Dendritic cell treated with granulocyte-macrophage colony-stimulating factor and Interleukin-4, amounts not matched to agents 40 ng/mL and 50 ng/mL, for 4 days (primary cell): ENCODE data around the gene EEF1AKMT1.
A peak's percentile ranks its signal among the peaks of the same experiment; 100 is the strongest.

Source experiments
- H3K27ac Mint-ChIP-seq: one replicate; pipeline ENCODE4 v1.8.0; 2022; ENCODE audit warnings: mild to moderate bottlenecking, mixed read lengths
- H3K27me3 Mint-ChIP-seq: one replicate; pipeline ENCODE4 v1.8.0; 2022; ENCODE audit warnings: mild to moderate bottlenecking, mixed read lengths
- H3K36me3 Mint-ChIP-seq: one replicate; pipeline ENCODE4 v1.8.0; 2022; ENCODE audit warnings: low read depth, mixed read lengths
- H3K4me1 Mint-ChIP-seq: one replicate; pipeline ENCODE4 v1.8.0; 2022; ENCODE audit warnings: low read depth, mixed read lengths
- H3K4me3 Mint-ChIP-seq: one replicate; pipeline ENCODE4 v1.8.0; 2022; ENCODE audit warnings: mild to moderate bottlenecking, moderate library complexity, mixed read lengths
- H3K9me3 Mint-ChIP-seq: one replicate; pipeline ENCODE4 v1.8.0; 2022; ENCODE audit warnings: mixed read lengths
- intact Hi-C: fragments of 100-400 bp; cut with micrococcal nuclease; formaldehyde crosslinking; loops from one replicate; pipeline ENCODE4 v1.15.0; 2022

EEF1AKMT1 gene

GRCh38 chr13:20706661-20707060 lies 67.1 kb downstream of the EEF1AKMT1 start:
- Mint-ChIP-seq H3K9me3 (no peaks in the 10 kb centered on the region), H3K27me3 (peaks cover 37% of the 10 kb centered on the region), H3K4me3 (no peak overlapping the region), H3K4me1 (peaks cover 19% of the 10 kb centered on the region), H3K27ac (no peak overlapping the region), H3K36me3 (no peaks in the 10 kb centered on the region)
- intact Hi-C loops: loop anchor here (10.0 kb wide), 1 partner anchor 512 kb away; the partner anchor contains the start of gene GJB2

GRCh38 chr13:20704459-20705069 lies 69.2 kb downstream of the EEF1AKMT1 start:
- intact Hi-C loops: loop anchor here (10.0 kb wide), 1 partner anchor 510 kb away; the partner anchor contains the start of gene GJB2
- Mint-ChIP-seq H3K27me3 (peaks cover 50% of the 10 kb centered on the region), H3K36me3 (no peaks in the 10 kb centered on the region), H3K9me3 (no peaks in the 10 kb centered on the region), H3K27ac (no peak overlapping the region), H3K4me3 (peak overlapping the region; percentile 69), H3K4me1 (peaks cover 23% of the 10 kb centered on the region)

GRCh38 chr13:20703780-20704458 lies 69.8 kb downstream of the EEF1AKMT1 start:
- intact Hi-C loops: loop anchor here (10.0 kb wide), 1 partner anchor 509 kb away; the partner anchor contains the start of gene GJB2
- peak overlapping the region; percentile 27 for H3K4me3 Mint-ChIP-seq
- no peaks in the 10 kb centered on the region for H3K36me3 Mint-ChIP-seq
- peaks cover 52% of the 10 kb centered on the region for H3K27me3 Mint-ChIP-seq
- H3K9me3 Mint-ChIP-seq: no peaks in the 10 kb centered on the region
- peaks cover 23% of the 10 kb centered on the region for H3K4me1 Mint-ChIP-seq
- H3K27ac Mint-ChIP-seq: no peak overlapping the region

- no peaks in the 10 kb centered on the region for H3K36me3 Mint-ChIP-seq
- peak within 1 kb of the TSS; percentile 91 for H3K4me3 Mint-ChIP-seq
- H3K9me3 Mint-ChIP-seq: no peaks in the 10 kb centered on the region
- H3K4me1 Mint-ChIP-seq: peaks cover 23% of the 10 kb centered on the region
- peaks cover 52% of the 10 kb centered on the region for H3K27me3 Mint-ChIP-seq
- intact Hi-C loops: loop anchor here (10.0 kb wide), 1 partner anchor 508 kb away; the partner anchor contains the start of gene GJB2
- H3K27ac Mint-ChIP-seq: peak within 1 kb of the TSS; percentile 63
Observed at GRCh38 chr13:20702915-20703779, 70.6 kb downstream of the EEF1AKMT1 start, which contains the start of gene IL17D. Gene IL17D (plus strand): TSS chr13:20703699. CDS start chr13:20704002, 303 bp downstream.

- Mint-ChIP-seq H3K27me3 (peaks cover 52% of the 10 kb centered on the region), H3K36me3 (no peaks in the 10 kb centered on the region), H3K9me3 (no peaks in the 10 kb centered on the region), H3K27ac (no peak overlapping the region), H3K4me3 (peak overlapping the region; percentile 91), H3K4me1 (peaks cover 23% of the 10 kb centered on the region)
- intact Hi-C loops: loop anchor here (10.0 kb wide), 1 partner anchor 508 kb away; the partner anchor contains the start of gene GJB2
Observed at GRCh38 chr13:20702530-20702914, 71.2 kb downstream of the EEF1AKMT1 start.

- Mint-ChIP-seq H3K9me3 (no peaks in the 10 kb centered on the region), H3K27ac (no peak overlapping the region), H3K4me3 (no peak overlapping the region), H3K36me3 (no peaks in the 10 kb centered on the region), H3K27me3 (peaks cover 47% of the 10 kb centered on the region), H3K4me1 (peaks cover 23% of the 10 kb centered on the region)
- intact Hi-C loops: loop anchor here (10.0 kb wide), 1 partner anchor 507 kb away; the partner anchor contains the start of gene GJB2
Observed at GRCh38 chr13:20701461-20701860, 72.3 kb downstream of the EEF1AKMT1 start.

GRCh38 chr13:20700288-20700687 lies 73.5 kb downstream of the EEF1AKMT1 start:
- H3K36me3 Mint-ChIP-seq: no peaks in the 10 kb centered on the region
- peaks cover 30% of the 10 kb centered on the region for H3K4me1 Mint-ChIP-seq
- peaks cover 41% of the 10 kb centered on the region for H3K27me3 Mint-ChIP-seq
- H3K4me3 Mint-ChIP-seq: no peak overlapping the region
- intact Hi-C loops: loop anchor here (10.0 kb wide), 1 partner anchor 505 kb away; the partner anchor contains the start of gene GJB2
- H3K27ac Mint-ChIP-seq: no peak overlapping the region
- H3K9me3 Mint-ChIP-seq: no peaks in the 10 kb centered on the region

GRCh38 chr13:20699715-20700114 lies 74.0 kb downstream of the EEF1AKMT1 start:
- Mint-ChIP-seq H3K9me3 (no peaks in the 10 kb centered on the region), H3K36me3 (no peaks in the 10 kb centered on the region), H3K4me1 (peaks cover 26% of the 10 kb centered on the region), H3K4me3 (no peak overlapping the region), H3K27ac (no peak overlapping the region), H3K27me3 (peaks cover 37% of the 10 kb centered on the region)
- intact Hi-C loops: loop anchor here (10.0 kb wide), 1 partner anchor 505 kb away; the partner anchor contains the start of gene GJB2

GRCh38 chr13:20696073-20696472 lies 77.7 kb downstream of the EEF1AKMT1 start:
- Mint-ChIP-seq H3K4me1 (peaks cover 7% of the 10 kb centered on the region), H3K27ac (no peak overlapping the region)

GRCh38 chr13:20691616-20692015 lies 82.1 kb downstream of the EEF1AKMT1 start:
- intact Hi-C loops: no loop called here
- no peaks in the 10 kb centered on the region for H3K9me3 Mint-ChIP-seq
- no peak overlapping the region for H3K27ac Mint-ChIP-seq

More at GRCh38 chr13:20696073-20696472, 77.7 kb downstream of the EEF1AKMT1 start:
- Mint-ChIP-seq H3K36me3 (no peaks in the 10 kb centered on the region), H3K4me3 (no peak overlapping the region), H3K9me3 (no peaks in the 10 kb centered on the region), H3K27me3 (peaks cover 21% of the 10 kb centered on the region)
- intact Hi-C loops: no loop called here

GRCh38 chr13:20689291-20689690 lies 84.5 kb downstream of the EEF1AKMT1 start:
- no peak overlapping the region for H3K27ac Mint-ChIP-seq
- no peaks in the 10 kb centered on the region for H3K9me3 Mint-ChIP-seq
- intact Hi-C loops: no loop called here
- peaks cover 6% of the 10 kb centered on the region for H3K4me1 Mint-ChIP-seq
- no peaks in the 10 kb centered on the region for H3K36me3 Mint-ChIP-seq
- H3K27me3 Mint-ChIP-seq: no peaks in the 10 kb centered on the region
- no peak overlapping the region for H3K4me3 Mint-ChIP-seq

More at GRCh38 chr13:20691616-20692015, 82.1 kb downstream of the EEF1AKMT1 start:
- Mint-ChIP-seq H3K4me1 (peaks cover 7% of the 10 kb centered on the region), H3K4me3 (no peak overlapping the region), H3K27me3 (peaks cover 5% of the 10 kb centered on the region), H3K36me3 (no peaks in the 10 kb centered on the region)

- Mint-ChIP-seq H3K27me3 (no peaks in the 10 kb centered on the region), H3K9me3 (no peaks in the 10 kb centered on the region), H3K4me3 (no peak overlapping the region), H3K4me1 (peaks cover 9% of the 10 kb centered on the region), H3K27ac (no peak overlapping the region), H3K36me3 (no peaks in the 10 kb centered on the region)
- intact Hi-C loops: no loop called here
Observed at GRCh38 chr13:20686863-20687579, 86.7 kb downstream of the EEF1AKMT1 start.

- H3K27me3 Mint-ChIP-seq: no peaks in the 10 kb centered on the region
Observed at GRCh38 chr13:20686167-20686566, 87.6 kb downstream of the EEF1AKMT1 start.

More at GRCh38 chr13:20686167-20686566, 87.6 kb downstream of the EEF1AKMT1 start:
- Mint-ChIP-seq H3K36me3 (no peaks in the 10 kb centered on the region), H3K4me3 (no peak overlapping the region), H3K4me1 (peaks cover 9% of the 10 kb centered on the region), H3K27ac (no peak overlapping the region), H3K9me3 (no peaks in the 10 kb centered on the region)
- intact Hi-C loops: no loop called here
